ENCODE data around the gene NXN. TPM values are rescaled to one million over a fixed set of nuclear protein-coding genes. Genes with fewer than 3 reads are reported as not detected.

The NXN gene
- total RNA-seq, 4 donors from 2014 or later, result 10.6 to 222 (median 13.8) TPM

DNA sequence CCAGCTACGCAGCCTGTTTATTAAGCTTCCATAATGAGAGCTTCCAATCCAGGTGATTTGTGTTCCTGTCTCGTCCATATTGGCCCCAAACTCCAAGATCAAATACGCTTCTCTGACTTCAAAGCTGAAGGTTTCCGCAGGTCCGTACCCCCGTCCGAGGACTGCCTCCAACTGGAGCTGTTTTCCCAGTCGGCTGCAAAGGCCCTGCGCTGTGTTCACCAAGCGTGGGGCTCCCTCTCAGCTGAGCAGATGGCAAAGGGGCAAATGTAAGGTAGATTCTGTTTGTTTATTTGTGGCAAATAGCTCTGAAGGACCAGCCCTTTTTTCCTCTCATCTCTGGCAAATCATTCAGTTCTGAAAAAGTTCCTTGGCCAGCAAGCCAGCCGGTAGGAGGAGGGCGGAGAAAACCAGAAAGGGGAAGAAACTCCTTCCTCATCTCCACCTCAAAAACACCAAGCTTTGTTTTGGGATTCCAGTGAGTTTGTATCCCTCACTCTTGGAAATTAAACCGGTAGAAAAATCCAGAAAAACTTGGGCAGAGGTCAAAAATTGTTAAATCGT, 35.2 kb downstream of the NXN start:
- 68 to 69% methylated on average over 11 to 14 of the region's 14 CpGs for WGBS, 2 donors (ENCODE audit: low coverage in 1 of 2)
- Histone ChIP-seq H3K4me1 (peaks cover 0 to 6% (median 2%) of the 10 kb centered on the region in 4 donors), H3K36me3 (no peaks in the 10 kb centered on the region), H3K27me3 (no peaks in the 10 kb centered on the region), H3K4me3 (no peak overlapping the region), H3K9me3 (no peaks in the 10 kb centered on the region), H3K27ac (peak overlapping the region; percentile 19 to 67 (median 54))
- intact Hi-C loops (cut with DNase I; ENCODE audit: low total_unique reads), result no loop called here
- no peak for TF ChIP-seq POLR2AphosphoS5 (IDR thresholded peaks at IDR 0.05)
- in situ Hi-C loops (cut with MboI; ENCODE audit: low pct_ligation_motif_present in 1 of 4, low pct_unique_long_range_greater_than_20kb in 1 of 4, low sequenced_read_pairs in 3 of 4), result no loop called here
- no peak for DNase-seq

DNA sequence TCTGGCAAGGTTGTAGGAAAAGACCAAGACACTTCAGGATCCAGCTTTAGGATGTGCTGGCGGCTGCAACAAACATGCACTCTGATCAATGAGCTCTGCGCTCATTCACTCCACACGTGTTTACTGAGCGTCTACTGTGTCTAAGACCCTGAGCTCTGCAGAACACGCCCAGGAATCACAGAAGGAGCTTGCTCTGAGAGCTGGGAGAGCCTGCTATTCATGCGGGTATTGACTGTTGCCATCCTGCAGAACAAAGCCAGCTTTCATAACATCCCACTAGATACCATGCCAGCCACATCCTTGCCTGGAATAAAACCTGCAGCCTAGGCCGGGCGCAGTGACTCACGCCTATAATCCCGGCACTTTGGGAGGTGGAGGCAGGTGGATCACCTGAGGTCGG, 44.1 kb downstream of the NXN start:
- WGBS, 2 donors (ENCODE audit: low coverage in 1 of 2), result 79% methylated on average over 11 of the region's 11 CpGs; no CpG with 5 or more reads in 1 of the 2 donors
- no peaks in the 10 kb centered on the region for H3K9me3 ChIP-seq
- peak overlapping the region in 1 of 4 donors; percentile 9 for H3K27ac ChIP-seq
- intact Hi-C loops (cut with DNase I; ENCODE audit: low total_unique reads) (no loop called here), in situ Hi-C loops (cut with MboI; ENCODE audit: low pct_ligation_motif_present in 1 of 4, low pct_unique_long_range_greater_than_20kb in 1 of 4, low sequenced_read_pairs in 3 of 4) (no loop called here)
- H3K36me3 ChIP-seq, result no peaks in the 10 kb centered on the region
- H3K4me1 ChIP-seq, result peaks cover 0 to 7% (median 2%) of the 10 kb centered on the region in 4 donors
- no peak for DNase-seq
- H3K27me3 ChIP-seq, result no peaks in the 10 kb centered on the region
- no peak overlapping the region for H3K4me3 ChIP-seq
- TF ChIP-seq, protein P1, sequence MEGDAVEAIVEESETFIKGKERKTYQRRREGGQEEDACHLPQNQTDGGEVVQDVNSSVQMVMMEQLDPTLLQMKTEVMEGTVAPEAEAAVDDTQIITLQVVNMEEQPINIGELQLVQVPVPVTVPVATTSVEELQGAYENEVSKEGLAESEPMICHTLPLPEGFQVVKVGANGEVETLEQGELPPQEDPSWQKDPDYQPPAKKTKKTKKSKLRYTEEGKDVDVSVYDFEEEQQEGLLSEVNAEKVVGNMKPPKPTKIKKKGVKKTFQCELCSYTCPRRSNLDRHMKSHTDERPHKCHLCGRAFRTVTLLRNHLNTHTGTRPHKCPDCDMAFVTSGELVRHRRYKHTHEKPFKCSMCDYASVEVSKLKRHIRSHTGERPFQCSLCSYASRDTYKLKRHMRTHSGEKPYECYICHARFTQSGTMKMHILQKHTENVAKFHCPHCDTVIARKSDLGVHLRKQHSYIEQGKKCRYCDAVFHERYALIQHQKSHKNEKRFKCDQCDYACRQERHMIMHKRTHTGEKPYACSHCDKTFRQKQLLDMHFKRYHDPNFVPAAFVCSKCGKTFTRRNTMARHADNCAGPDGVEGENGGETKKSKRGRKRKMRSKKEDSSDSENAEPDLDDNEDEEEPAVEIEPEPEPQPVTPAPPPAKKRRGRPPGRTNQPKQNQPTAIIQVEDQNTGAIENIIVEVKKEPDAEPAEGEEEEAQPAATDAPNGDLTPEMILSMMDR (IDR thresholded peaks at IDR 0.05), result no peak
- TF ChIP-seq POLR2A (IDR thresholded peaks at IDR 0.05), result no peak
- no peak for TF ChIP-seq EP300 (IDR thresholded peaks at IDR 0.05; ENCODE audit: low read depth)
- no peak for TF ChIP-seq POLR2AphosphoS5 (IDR thresholded peaks at IDR 0.05)

DNA sequence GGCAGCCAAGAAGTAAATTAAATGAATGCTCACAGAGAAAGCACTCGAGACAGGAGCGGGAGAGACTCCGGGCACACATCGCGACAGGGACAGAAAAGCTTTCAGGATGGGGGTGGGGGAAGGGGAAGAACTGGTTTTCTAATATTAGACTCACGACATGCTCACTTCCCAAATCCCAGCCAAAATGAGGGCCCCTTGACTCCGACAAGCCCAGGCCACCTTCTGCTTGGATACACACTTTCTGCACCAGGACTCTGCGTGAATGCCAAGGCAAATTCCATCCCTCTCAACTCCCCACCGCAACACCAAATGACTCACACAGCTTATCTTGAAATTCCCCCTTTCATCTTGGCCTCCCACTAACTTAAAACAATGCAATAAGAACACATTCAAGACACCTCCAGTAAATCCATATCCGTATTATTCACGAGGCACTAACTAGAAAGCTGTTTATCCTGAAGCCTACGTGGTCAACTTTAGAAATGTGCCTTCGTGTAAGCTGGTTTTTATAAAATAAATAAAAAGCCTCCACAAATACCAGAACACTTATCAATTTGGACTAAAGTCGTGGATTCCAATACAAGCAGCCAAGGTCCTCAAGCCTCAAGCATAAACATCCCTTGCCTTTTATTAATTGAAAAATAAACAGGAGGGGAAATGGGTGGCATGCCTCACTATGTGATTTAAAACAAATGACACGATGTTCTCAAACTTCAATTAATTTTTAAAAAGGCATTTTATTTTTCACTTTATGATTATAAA, 46.1 kb downstream of the NXN start:
- peak overlapping the region; percentile 53 to 78 (median 60) for H3K27ac ChIP-seq
- no peaks in the 10 kb centered on the region for H3K27me3 ChIP-seq
- TF ChIP-seq POLR2A (IDR thresholded peaks at IDR 0.05), result no peak
- peak in 1 of 3 donors; percentile 16 for TF ChIP-seq POLR2AphosphoS5 (IDR thresholded peaks at IDR 0.05)
- H3K36me3 ChIP-seq, result no peaks in the 10 kb centered on the region
- WGBS, 2 donors (ENCODE audit: low coverage in 1 of 2), result 49 to 50% methylated on average over 12 to 15 of the region's 15 CpGs
- no peak for DNase-seq
- H3K9me3 ChIP-seq, result no peaks in the 10 kb centered on the region
- H3K4me1 ChIP-seq, result peaks cover 0 to 7% (median 2%) of the 10 kb centered on the region in 4 donors
- intact Hi-C loops (cut with DNase I; ENCODE audit: low total_unique reads), result no loop called here
- no peak overlapping the region for H3K4me3 ChIP-seq
- in situ Hi-C loops (cut with MboI; ENCODE audit: low pct_ligation_motif_present in 1 of 4, low pct_unique_long_range_greater_than_20kb in 1 of 4, low sequenced_read_pairs in 3 of 4), result no loop called here

DNA sequence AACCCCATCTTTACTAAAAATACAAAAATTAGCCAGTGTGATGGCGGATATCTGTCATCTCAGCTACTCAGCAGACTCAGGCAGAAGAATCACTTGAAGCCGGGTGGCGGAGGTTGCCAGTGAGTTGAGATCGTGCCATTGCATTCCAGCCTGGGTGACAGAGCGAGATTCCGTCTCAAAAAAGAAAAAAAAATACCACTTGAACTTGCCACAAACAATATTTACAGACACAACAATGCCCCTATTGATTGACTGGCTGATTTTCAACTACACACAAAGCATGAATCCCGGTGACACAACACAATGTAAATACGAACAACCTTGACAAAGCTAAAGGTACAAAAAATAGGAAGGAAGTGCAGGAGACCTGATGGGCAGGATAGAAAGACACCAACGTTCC, 49.3 kb downstream of the NXN start:
- in situ Hi-C loops (cut with MboI; ENCODE audit: low pct_ligation_motif_present in 1 of 4, low pct_unique_long_range_greater_than_20kb in 1 of 4, low sequenced_read_pairs in 3 of 4), result no loop called here

DNA sequence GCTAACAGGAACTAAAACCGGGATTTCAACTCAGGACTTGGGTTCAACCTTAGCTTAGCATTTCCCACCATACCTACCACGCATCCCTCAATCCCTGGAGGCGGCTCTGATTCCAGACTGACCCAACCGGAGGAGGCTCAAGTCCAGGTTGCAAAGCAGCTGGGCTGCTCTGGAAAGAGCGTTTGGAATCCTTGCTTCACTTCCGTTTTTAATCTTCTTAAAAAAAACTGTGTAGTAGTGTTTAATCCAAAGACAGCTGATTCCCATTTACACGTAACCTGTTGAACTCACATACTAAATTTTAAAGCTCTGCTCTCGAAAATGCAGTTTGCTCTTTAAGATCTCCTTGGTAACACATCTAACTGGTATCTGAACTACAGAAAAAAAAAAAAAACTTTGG, 50.0 kb downstream of the NXN start:
- in situ Hi-C loops (cut with MboI; ENCODE audit: low pct_ligation_motif_present in 1 of 4, low pct_unique_long_range_greater_than_20kb in 1 of 4, low sequenced_read_pairs in 3 of 4) (no loop called here), intact Hi-C loops (cut with DNase I; ENCODE audit: low total_unique reads) (no loop called here)
- DNase-seq, result no peak
- no peaks in the 10 kb centered on the region for H3K27me3 ChIP-seq
- no peaks in the 10 kb centered on the region for H3K9me3 ChIP-seq
- H3K4me3 ChIP-seq, result no peak overlapping the region
- no peaks in the 10 kb centered on the region for H3K36me3 ChIP-seq
- peaks cover 0 to 14% (median 5%) of the 10 kb centered on the region in 4 donors for H3K4me1 ChIP-seq
- peak overlapping the region in 3 of 4 donors; percentile 30 to 63 (median 41) for H3K27ac ChIP-seq
- 44 to 76% methylated on average over 6 to 8 of the region's 8 CpGs for WGBS, 2 donors (ENCODE audit: low coverage in 1 of 2)
- no peak for TF ChIP-seq POLR2AphosphoS5 (IDR thresholded peaks at IDR 0.05)
- TF ChIP-seq POLR2A (IDR thresholded peaks at IDR 0.05), result no peak
- TF ChIP-seq, protein P1 (IDR thresholded peaks at IDR 0.05), result no peak
- no peak for TF ChIP-seq EP300 (IDR thresholded peaks at IDR 0.05; ENCODE audit: low read depth)

More for the DNA sequence above, 49.3 kb downstream of the NXN start:
- intact Hi-C loops (cut with DNase I; ENCODE audit: low total_unique reads), result no loop called here
- DNase-seq, result no peak
- H3K4me3 ChIP-seq, result no peak overlapping the region
- H3K4me1 ChIP-seq, result peaks cover 0 to 14% (median 5%) of the 10 kb centered on the region in 4 donors
- H3K36me3 ChIP-seq, result no peaks in the 10 kb centered on the region
- no peaks in the 10 kb centered on the region for H3K27me3 ChIP-seq
- no peaks in the 10 kb centered on the region for H3K9me3 ChIP-seq
- WGBS, 2 donors (ENCODE audit: low coverage in 1 of 2), result 72 to 76% methylated on average over 9 of the region's 9 CpGs
- H3K27ac ChIP-seq, result peak overlapping the region in 2 of 4 donors; percentile 22 to 41
- TF ChIP-seq POLR2AphosphoS5 (IDR thresholded peaks at IDR 0.05) (no peak), EP300 (IDR thresholded peaks at IDR 0.05; ENCODE audit: low read depth) (no peak), POLR2A (IDR thresholded peaks at IDR 0.05) (no peak)
- TF ChIP-seq, protein P1 (IDR thresholded peaks at IDR 0.05), result no peak

Measured in transverse colon (tissue), 4 donors.